Measurements from ENCODE around the gene SRGAP1.

Gene SRGAP1

GRCh38 chr12:64207453-64207852 is 363.0 kb downstream of the SRGAP1 start:
- TF ChIP-seq, protein P1, sequence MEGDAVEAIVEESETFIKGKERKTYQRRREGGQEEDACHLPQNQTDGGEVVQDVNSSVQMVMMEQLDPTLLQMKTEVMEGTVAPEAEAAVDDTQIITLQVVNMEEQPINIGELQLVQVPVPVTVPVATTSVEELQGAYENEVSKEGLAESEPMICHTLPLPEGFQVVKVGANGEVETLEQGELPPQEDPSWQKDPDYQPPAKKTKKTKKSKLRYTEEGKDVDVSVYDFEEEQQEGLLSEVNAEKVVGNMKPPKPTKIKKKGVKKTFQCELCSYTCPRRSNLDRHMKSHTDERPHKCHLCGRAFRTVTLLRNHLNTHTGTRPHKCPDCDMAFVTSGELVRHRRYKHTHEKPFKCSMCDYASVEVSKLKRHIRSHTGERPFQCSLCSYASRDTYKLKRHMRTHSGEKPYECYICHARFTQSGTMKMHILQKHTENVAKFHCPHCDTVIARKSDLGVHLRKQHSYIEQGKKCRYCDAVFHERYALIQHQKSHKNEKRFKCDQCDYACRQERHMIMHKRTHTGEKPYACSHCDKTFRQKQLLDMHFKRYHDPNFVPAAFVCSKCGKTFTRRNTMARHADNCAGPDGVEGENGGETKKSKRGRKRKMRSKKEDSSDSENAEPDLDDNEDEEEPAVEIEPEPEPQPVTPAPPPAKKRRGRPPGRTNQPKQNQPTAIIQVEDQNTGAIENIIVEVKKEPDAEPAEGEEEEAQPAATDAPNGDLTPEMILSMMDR (IDR thresholded peaks at IDR 0.05; ENCODE audit: low read depth, low read length): no peak
- no peak overlapping the region for H3K4me3 ChIP-seq (ENCODE audit: low read depth, low read length)

Measured in WI38 (cell line).